HEK293 (cell line): ENCODE measurements around the gene NRN1L.
A peak's percentile ranks its signal among the peaks of the same experiment; 100 is the strongest.

Source experiments
- CTCF ChIP-seq: fragments of 450-650 bp; formaldehyde crosslinking; IDR thresholded peaks from 2 replicates; pipeline ENCODE4 v1.5.1; 2016; ENCODE audit warnings: missing biosample characterization, missing genetic modification characterization
- ZNF133 ChIP-seq: fragments of 450-650 bp; formaldehyde crosslinking; IDR thresholded peaks from 2 replicates; pipeline ENCODE4 v1.5.1; 2016; ENCODE audit warnings: missing biosample characterization, missing genetic modification characterization
- ZNF629 ChIP-seq: fragments of 450-650 bp; formaldehyde crosslinking; IDR thresholded peaks from 2 replicates; pipeline ENCODE4 v1.5.1; 2017; ENCODE audit warnings: missing biosample characterization, missing genetic modification characterization

- TF ChIP-seq ZNF629 (no peak), CTCF (peak; percentile 18; the same call in 1 of the 2 replicates), ZNF133 (tag by site-specific recombination) (no peak)
Observed at GRCh38 chr16:67935402-67936123, 50.9 kb downstream of the NRN1L start.
